HEK293 (cell line): Measurements from ENCODE around the gene SAG.

Experiments used
- CTCF ChIA-PET: fragments of 350-600 bp; formaldehyde crosslinking; extraction: SDS; loops from one replicate; lab custom pipeline; 2021; ENCODE audit warnings: antibody characterized with exemption; lab: Yijun Ruan, JAX
- POLR2A ChIA-PET: fragments of 300-600 bp; formaldehyde crosslinking; extraction: SDS; loops from one replicate; lab custom pipeline; 2020; ENCODE audit warnings: antibody characterized with exemption, inconsistent platforms; lab: Yijun Ruan, JAX
- H3K27ac ChIP-seq: fragments of 200-500 bp; sonication (Bioruptor generic); 2 replicates; pipeline ENCODE4 v1.5.1; 2014; ENCODE audit warnings: low read depth, low read length, control low read depth, inconsistent platforms; ENCODE audit errors: extremely low read depth
- H3K36me3 ChIP-seq, 2 experiments: fragments of 200-500 bp in 1 of 2; sonication (Bioruptor generic) in 1 of 2; 1 replicate in 1 of 2; 2 replicates in 1 of 2; pipeline ENCODE4 v1.5.1; 2014 to 2017; ENCODE audit warnings: inconsistent platforms in 2 of 2, low read length in 2 of 2; ENCODE audit not compliant: control insufficient read depth in 2 of 2, insufficient read depth in 1 of 2
- H3K4me1 ChIP-seq: fragments of 200-500 bp; sonication (Bioruptor generic); 2 replicates; pipeline ENCODE4 v1.5.1; 2014; ENCODE audit warnings: mild to moderate bottlenecking, low read length, inconsistent platforms; ENCODE audit not compliant: control insufficient read depth, insufficient read depth
- H3K4me3 ChIP-seq: 2 replicates; pipeline ENCODE4 v1.5.1; 2011; ENCODE audit warnings: low read depth, mild to moderate bottlenecking, control low read depth, low read length, moderate library complexity
- H3K9me3 ChIP-seq: fragments of 200-500 bp; sonication (Bioruptor generic); 2 replicates; pipeline ENCODE4 v1.5.1; 2014; ENCODE audit warnings: low read depth, low read length, inconsistent platforms; ENCODE audit not compliant: control insufficient read depth, insufficient read depth
- RBAK ChIP-seq: fragments of 450-650 bp; formaldehyde crosslinking; IDR thresholded peaks from 2 replicates; pipeline ENCODE4 v1.5.1; 2016; ENCODE audit warnings: missing biosample characterization, missing genetic modification characterization
- ZFP3 ChIP-seq: fragments of 450-650 bp; formaldehyde crosslinking; IDR thresholded peaks from 2 replicates; pipeline ENCODE4 v1.5.1; 2016; ENCODE audit warnings: low read depth, missing biosample characterization, missing genetic modification characterization
- ZNF155 ChIP-seq: fragments of 450-650 bp; formaldehyde crosslinking; IDR thresholded peaks from 2 replicates; pipeline ENCODE4 v1.5.1; 2016; ENCODE audit warnings: missing biosample characterization, missing genetic modification characterization
- ZNF174 ChIP-seq: fragments of 450-650 bp; formaldehyde crosslinking; IDR thresholded peaks from 2 replicates; pipeline ENCODE4 v1.5.0; 2017; ENCODE audit warnings: missing biosample characterization, mild to moderate bottlenecking, missing genetic modification characterization
- ZNF19 ChIP-seq: fragments of 450-650 bp; formaldehyde crosslinking; IDR thresholded peaks from 2 replicates; pipeline ENCODE4; 2016; ENCODE audit warnings: missing biosample characterization, missing genetic modification characterization, low read depth
- ZNF221 ChIP-seq: fragments of 450-650 bp; formaldehyde crosslinking; IDR thresholded peaks from 2 replicates; pipeline ENCODE4 v1.5.1; 2017; ENCODE audit warnings: missing biosample characterization, missing genetic modification characterization, borderline replicate concordance
- ZNF248 ChIP-seq: fragments of 450-650 bp; formaldehyde crosslinking; IDR thresholded peaks from 2 replicates; pipeline ENCODE4 v1.5.1; 2017; ENCODE audit warnings: missing biosample characterization, missing genetic modification characterization
- ZNF302 ChIP-seq: fragments of 450-650 bp; formaldehyde crosslinking; IDR thresholded peaks from 2 replicates; pipeline ENCODE4 v1.5.1; 2016; ENCODE audit warnings: missing biosample characterization, missing genetic modification characterization, low read depth
- ZNF335 ChIP-seq: fragments of 450-650 bp; formaldehyde crosslinking; conservative IDR thresholded peaks from 2 replicates; pipeline ENCODE4 v1.5.1; 2016; ENCODE audit warnings: missing biosample characterization, missing genetic modification characterization
- ZNF529 ChIP-seq: fragments of 450-650 bp; formaldehyde crosslinking; IDR thresholded peaks from 2 replicates; pipeline ENCODE4 v1.5.1; 2017; ENCODE audit warnings: missing genetic modification characterization, missing biosample characterization; ENCODE audit not compliant: insufficient replicate concordance
- ZNF707 ChIP-seq: fragments of 450-650 bp; formaldehyde crosslinking; IDR thresholded peaks from 2 replicates; pipeline ENCODE4 v1.5.1; 2016; ENCODE audit warnings: missing biosample characterization, missing genetic modification characterization
- TF ChIP-seq, protein P1 (sequence below): fragments of 450-650 bp; formaldehyde crosslinking; IDR thresholded peaks from 2 replicates; pipeline ENCODE4 v1.5.1; 2016; ENCODE audit warnings: missing biosample characterization, missing genetic modification characterization
- TF ChIP-seq, protein P2 (sequence below): fragments of 450-650 bp; formaldehyde crosslinking; IDR thresholded peaks from 2 replicates; pipeline ENCODE4 v1.5.1; 2016; ENCODE audit warnings: missing biosample characterization, missing genetic modification characterization
- TF ChIP-seq, protein P3 (sequence below): fragments of 450-650 bp; formaldehyde crosslinking; IDR thresholded peaks from 2 replicates; pipeline ENCODE4 v1.5.1; 2016; ENCODE audit warnings: missing biosample characterization, missing genetic modification characterization, borderline replicate concordance
- TF ChIP-seq, protein P4 (sequence below): fragments of 450-650 bp; IDR thresholded peaks from 2 replicates; pipeline ENCODE4 v1.5.1; 2018; ENCODE audit warnings: missing biosample characterization, missing genetic modification characterization
- TF ChIP-seq, protein P5 (sequence below): fragments of 450-650 bp; formaldehyde crosslinking; IDR thresholded peaks from 2 replicates; pipeline ENCODE4 v1.5.1; 2016; ENCODE audit warnings: missing biosample characterization, missing genetic modification characterization

SAG gene

DNA sequence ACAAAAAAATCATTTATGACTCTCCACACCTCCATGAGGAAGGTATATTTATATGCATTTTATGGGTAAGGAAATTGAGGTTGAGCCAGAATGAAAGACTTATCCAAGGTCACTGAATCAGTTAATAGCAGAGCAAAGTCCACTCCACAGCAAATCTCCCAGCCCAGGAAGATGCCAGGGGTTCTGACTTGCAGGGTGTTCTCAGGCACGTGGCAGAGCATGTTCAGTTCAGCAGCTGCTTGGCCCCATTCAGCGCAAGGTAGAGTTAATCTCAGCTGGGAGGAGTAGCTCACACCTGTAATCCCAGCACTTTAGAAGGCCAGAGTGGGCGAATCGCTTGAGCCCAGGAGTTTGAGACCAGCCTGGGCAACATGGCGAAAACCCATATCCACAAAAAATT is 28.9 kb downstream of the SAG start (continued):
- TF ChIP-seq, protein P1, sequence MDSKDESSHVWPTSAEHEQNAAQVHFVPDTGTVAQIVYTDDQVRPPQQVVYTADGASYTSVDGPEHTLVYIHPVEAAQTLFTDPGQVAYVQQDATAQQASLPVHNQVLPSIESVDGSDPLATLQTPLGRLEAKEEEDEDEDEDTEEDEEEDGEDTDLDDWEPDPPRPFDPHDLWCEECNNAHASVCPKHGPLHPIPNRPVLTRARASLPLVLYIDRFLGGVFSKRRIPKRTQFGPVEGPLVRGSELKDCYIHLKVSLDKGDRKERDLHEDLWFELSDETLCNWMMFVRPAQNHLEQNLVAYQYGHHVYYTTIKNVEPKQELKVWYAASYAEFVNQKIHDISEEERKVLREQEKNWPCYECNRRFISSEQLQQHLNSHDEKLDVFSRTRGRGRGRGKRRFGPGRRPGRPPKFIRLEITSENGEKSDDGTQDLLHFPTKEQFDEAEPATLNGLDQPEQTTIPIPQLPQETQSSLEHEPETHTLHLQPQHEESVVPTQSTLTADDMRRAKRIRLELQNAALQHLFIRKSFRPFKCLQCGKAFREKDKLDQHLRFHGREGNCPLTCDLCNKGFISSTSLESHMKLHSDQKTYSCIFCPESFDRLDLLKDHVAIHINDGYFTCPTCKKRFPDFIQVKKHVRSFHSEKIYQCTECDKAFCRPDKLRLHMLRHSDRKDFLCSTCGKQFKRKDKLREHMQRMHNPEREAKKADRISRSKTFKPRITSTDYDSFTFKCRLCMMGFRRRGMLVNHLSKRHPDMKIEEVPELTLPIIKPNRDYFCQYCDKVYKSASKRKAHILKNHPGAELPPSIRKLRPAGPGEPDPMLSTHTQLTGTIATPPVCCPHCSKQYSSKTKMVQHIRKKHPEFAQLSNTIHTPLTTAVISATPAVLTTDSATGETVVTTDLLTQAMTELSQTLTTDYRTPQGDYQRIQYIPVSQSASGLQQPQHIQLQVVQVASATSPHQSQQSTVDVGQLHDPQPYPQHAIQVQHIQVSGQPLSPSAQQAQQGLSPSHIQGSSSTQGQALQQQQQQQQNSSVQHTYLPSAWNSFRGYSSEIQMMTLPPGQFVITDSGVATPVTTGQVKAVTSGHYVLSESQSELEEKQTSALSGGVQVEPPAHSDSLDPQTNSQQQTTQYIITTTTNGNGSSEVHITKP (tag by site-specific recombination), result no peak
- TF ChIP-seq ZNF19 (tag by site-specific recombination), result no peak

DNA sequence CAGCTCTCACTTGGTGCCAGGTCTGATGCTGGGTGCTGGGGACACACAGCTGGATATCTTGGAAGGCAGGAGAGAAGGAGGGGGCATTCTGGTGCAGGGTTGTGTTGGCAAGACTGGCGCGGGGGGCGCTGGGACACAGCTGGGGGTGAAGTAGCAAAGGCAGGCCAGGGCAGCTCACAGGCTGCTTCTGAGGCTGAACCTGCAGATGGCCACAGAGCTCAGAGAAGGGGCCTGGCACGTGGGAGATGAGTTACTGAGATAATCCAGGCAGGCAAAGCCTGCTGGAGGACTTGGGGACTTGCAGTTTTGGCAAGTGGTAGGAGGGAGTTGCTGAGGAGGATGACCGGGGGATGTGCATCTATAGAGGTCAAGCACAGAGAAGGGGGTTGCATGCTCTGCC is 30.4 kb downstream of the SAG start:
- CTCF ChIA-PET, result no interaction called here
- POLR2A ChIA-PET, result no interaction called here
- H3K36me3 ChIP-seq, result no peaks in the 10 kb centered on the region

DNA sequence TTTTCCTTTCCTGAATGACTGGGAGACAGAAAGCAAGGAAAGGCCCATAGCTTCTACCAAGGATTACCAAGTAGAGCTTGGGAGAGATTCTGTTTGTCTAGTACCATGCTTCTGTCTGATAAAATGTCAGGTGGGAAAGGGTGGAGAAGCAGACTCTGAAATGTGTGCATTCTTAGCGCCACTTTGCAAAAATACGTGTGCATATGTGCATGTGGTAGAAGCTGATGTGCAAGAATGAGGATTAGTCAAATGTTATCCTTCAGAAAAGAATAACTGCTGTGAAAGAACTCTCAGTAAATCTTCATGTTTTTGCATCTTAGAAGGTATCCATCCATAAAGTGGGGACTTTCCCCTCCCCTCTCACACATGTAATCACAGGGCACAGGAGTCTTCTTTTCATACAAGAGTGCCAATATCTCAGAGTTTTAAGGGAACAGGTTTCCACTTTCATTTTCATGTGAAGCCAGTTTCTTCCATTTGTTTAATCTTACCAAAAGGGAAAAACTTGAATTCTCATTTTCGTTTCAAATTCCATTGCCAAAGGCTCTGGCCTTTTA is 31.3 kb downstream of the SAG start:
- H3K4me3 ChIP-seq, result no peak overlapping the region
- no peak overlapping the region for H3K27ac ChIP-seq
- CTCF ChIA-PET, result no interaction called here
- H3K4me1 ChIP-seq, result no peaks in the 10 kb centered on the region
- TF ChIP-seq ZNF707 (tag by site-specific recombination) (no peak), ZNF302 (tag by site-specific recombination) (no peak), ZNF221 (tag by site-specific recombination) (no peak), ZNF248 (tag by site-specific recombination) (no peak), ZNF529 (tag by site-specific recombination) (no peak)
- TF ChIP-seq, protein P2, sequence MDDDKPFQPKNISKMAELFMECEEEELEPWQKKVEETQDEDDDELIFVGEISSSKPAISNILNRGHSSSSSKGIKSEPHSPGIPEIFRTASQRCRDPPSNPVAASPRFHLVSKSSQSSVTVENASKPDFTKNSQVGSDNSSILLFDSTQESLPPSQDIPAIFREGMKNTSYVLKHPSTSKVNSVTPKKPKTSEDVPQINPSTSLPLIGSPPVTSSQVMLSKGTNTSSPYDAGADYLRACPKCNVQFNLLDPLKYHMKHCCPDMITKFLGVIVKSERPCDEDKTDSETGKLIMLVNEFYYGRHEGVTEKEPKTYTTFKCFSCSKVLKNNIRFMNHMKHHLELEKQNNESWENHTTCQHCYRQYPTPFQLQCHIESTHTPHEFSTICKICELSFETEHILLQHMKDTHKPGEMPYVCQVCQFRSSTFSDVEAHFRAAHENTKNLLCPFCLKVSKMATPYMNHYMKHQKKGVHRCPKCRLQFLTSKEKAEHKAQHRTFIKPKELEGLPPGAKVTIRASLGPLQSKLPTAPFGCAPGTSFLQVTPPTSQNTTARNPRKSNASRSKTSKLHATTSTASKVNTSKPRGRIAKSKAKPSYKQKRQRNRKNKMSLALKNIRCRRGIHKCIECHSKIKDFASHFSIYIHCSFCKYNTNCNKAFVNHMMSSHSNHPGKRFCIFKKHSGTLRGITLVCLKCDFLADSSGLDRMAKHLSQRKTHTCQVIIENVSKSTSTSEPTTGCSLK (tag by site-specific recombination), result no peak
- TF ChIP-seq, protein P3, sequence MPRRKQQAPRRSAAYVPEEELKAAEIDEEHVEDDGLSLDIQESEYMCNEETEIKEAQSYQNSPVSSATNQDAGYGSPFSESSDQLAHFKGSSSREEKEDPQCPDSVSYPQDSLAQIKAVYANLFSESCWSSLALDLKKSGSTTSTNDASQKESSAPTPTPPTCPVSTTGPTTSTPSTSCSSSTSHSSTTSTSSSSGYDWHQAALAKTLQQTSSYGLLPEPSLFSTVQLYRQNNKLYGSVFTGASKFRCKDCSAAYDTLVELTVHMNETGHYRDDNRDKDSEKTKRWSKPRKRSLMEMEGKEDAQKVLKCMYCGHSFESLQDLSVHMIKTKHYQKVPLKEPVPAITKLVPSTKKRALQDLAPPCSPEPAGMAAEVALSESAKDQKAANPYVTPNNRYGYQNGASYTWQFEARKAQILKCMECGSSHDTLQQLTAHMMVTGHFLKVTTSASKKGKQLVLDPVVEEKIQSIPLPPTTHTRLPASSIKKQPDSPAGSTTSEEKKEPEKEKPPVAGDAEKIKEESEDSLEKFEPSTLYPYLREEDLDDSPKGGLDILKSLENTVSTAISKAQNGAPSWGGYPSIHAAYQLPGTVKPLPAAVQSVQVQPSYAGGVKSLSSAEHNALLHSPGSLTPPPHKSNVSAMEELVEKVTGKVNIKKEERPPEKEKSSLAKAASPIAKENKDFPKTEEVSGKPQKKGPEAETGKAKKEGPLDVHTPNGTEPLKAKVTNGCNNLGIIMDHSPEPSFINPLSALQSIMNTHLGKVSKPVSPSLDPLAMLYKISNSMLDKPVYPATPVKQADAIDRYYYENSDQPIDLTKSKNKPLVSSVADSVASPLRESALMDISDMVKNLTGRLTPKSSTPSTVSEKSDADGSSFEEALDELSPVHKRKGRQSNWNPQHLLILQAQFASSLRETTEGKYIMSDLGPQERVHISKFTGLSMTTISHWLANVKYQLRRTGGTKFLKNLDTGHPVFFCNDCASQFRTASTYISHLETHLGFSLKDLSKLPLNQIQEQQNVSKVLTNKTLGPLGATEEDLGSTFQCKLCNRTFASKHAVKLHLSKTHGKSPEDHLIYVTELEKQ (tag by site-specific recombination), result no peak
- TF ChIP-seq, protein P4, sequence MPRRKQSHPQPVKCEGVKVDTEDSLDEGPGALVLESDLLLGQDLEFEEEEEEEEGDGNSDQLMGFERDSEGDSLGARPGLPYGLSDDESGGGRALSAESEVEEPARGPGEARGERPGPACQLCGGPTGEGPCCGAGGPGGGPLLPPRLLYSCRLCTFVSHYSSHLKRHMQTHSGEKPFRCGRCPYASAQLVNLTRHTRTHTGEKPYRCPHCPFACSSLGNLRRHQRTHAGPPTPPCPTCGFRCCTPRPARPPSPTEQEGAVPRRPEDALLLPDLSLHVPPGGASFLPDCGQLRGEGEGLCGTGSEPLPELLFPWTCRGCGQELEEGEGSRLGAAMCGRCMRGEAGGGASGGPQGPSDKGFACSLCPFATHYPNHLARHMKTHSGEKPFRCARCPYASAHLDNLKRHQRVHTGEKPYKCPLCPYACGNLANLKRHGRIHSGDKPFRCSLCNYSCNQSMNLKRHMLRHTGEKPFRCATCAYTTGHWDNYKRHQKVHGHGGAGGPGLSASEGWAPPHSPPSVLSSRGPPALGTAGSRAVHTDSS (tag by site-specific recombination), result no peak
- TF ChIP-seq, all 188 proteins: peak for 0
- POLR2A ChIA-PET, result no interaction called here
- no peaks in the 10 kb centered on the region for H3K36me3 ChIP-seq
- H3K9me3 ChIP-seq, result no peaks in the 10 kb centered on the region

More for the DNA sequence above, 30.4 kb downstream of the SAG start:
- TF ChIP-seq ZNF155 (tag by site-specific recombination) (no peak), RBAK (tag by site-specific recombination) (no peak), ZNF335 (no peak), ZFP3 (no peak), ZNF174 (no peak)
- TF ChIP-seq, protein P5, sequence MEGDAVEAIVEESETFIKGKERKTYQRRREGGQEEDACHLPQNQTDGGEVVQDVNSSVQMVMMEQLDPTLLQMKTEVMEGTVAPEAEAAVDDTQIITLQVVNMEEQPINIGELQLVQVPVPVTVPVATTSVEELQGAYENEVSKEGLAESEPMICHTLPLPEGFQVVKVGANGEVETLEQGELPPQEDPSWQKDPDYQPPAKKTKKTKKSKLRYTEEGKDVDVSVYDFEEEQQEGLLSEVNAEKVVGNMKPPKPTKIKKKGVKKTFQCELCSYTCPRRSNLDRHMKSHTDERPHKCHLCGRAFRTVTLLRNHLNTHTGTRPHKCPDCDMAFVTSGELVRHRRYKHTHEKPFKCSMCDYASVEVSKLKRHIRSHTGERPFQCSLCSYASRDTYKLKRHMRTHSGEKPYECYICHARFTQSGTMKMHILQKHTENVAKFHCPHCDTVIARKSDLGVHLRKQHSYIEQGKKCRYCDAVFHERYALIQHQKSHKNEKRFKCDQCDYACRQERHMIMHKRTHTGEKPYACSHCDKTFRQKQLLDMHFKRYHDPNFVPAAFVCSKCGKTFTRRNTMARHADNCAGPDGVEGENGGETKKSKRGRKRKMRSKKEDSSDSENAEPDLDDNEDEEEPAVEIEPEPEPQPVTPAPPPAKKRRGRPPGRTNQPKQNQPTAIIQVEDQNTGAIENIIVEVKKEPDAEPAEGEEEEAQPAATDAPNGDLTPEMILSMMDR (tag by site-specific recombination), result 0 out of 2 replicates have a peak, but pooled peaks have one; percentile 41
- no peaks in the 10 kb centered on the region for H3K9me3 ChIP-seq
- no peaks in the 10 kb centered on the region for H3K4me1 ChIP-seq
- H3K4me3 ChIP-seq, result no peak overlapping the region
- H3K27ac ChIP-seq, result no peak overlapping the region
